GM19438 (cell line): ENCODE data around the gene FES.
"Not testable (repeated sequence)": the region's sequence is repeated elsewhere in the genome, so short reads cannot be mapped to it uniquely, and the experiment has no call there.

Experiments
- ATAC-seq: cut with Tn5 transposase; IDR thresholded peaks from one replicate; pipeline ENCODE4 v1.9.1; 2021; ENCODE audit warnings: low read depth; ENCODE audit not compliant: unreplicated experiment

The FES gene

GRCh38 chr15:90883976-90884718 lies at the start of gene FES:
FES (plus strand) TSS chr15:90884504; CDS start chr15:90885046, 542 bp downstream.
- ATAC-seq = no peak

- ATAC-seq = no peak
Observed at GRCh38 chr15:90834626-90835025, 49.7 kb upstream of the FES start.

- no peak for ATAC-seq
Observed at GRCh38 chr15:90836296-90836871, 47.9 kb upstream of the FES start.

DNA sequence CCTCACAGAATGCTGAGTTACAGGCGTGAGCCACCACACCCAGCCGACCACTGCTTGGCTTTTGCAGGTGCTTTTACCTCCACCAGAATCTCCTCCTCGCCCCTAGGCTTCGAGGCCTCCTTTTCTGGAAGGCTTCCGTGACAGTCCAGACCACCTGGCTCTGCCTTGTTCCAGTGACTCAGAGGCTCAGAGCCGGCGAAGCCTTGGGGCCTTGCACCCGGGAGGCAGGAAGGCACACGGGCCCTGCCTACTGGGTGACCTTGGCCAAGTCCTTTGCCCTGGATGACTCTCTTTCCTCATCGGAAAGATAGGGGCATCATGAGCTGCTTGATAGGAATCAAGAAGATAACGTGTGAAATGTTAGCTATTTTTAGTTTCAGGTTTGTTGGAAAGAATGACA lies 47.2 kb upstream of the FES start:
- ATAC-seq = no peak

DNA sequence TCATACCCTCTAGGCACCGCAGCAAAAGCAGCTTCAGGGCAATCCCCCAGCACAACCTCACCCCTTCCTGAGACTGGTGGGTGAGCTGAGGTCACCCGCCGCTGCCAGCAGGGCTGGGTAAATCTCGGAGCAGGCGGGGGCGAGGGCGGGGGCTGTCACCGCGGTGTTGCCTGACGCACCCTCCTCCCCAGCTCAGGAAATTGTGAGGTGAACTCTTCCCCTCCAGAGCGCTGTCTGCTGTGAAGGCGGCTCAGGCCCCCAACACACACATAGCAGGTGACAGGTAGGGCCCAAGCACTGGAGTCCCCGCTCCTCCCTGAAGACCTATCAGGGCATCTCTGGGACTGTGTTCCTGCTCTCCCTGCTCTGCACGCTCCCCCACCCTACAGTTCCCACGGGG lies 46.2 kb upstream of the FES start:
- no peak for ATAC-seq

GRCh38 chr15:90838544-90838943 lies 45.8 kb upstream of the FES start:
- ATAC-seq = no peak

- peak; percentile 88 for ATAC-seq
Observed at GRCh38 chr15:90839187-90840071, 44.9 kb upstream of the FES start.

GRCh38 chr15:90840157-90840855 lies 44.0 kb upstream of the FES start:
- no peak for ATAC-seq

- ATAC-seq = no peak
Observed at GRCh38 chr15:90840954-90841353, 43.4 kb upstream of the FES start.

GRCh38 chr15:90844696-90845095 lies 39.6 kb upstream of the FES start:
- no peak for ATAC-seq

DNA sequence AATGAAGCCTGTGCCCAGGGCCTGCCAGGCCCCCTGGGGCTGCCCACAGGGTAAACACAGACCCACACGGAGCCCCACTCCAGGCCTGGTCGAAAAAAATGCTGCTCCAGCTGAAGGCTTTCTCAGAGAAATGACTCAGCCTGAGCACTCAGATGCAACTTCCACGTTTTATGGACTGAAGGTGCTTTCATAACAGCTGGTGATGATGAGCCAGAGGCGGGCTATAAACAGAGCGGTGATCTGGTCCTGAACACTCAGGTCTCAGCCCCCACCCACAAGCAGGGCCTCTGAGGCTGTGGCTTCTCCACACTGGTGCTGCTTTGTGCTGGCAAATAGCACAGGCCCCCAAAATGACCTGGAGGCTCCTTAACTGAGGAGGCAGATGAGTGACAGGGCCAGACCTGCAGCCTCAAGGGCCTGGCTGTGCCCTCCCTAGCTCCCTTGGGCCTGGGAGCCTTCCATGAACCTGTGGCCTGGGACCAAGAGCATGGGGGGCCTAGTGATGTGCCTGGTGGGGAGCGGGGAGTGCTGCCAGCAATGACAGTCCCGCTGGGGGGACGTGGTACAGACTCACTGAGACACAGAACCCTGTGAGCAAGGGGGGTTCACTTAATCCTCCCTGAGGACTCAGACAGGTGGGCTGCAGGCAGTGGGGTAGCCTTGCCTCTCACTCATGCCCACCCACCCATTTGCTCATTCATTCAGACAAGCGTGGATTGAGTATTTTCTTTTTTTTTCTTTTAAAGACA lies 38.9 kb upstream of the FES start:
- ATAC-seq = no peak

- ATAC-seq = not testable (repeated sequence)
Observed at GRCh38 chr15:90849424-90849823, 34.9 kb upstream of the FES start.

GRCh38 chr15:90851114-90851513 lies 33.2 kb upstream of the FES start:
- ATAC-seq = no peak

- no peak for ATAC-seq
Observed at GRCh38 chr15:90851940-90852339, 32.4 kb upstream of the FES start.

DNA sequence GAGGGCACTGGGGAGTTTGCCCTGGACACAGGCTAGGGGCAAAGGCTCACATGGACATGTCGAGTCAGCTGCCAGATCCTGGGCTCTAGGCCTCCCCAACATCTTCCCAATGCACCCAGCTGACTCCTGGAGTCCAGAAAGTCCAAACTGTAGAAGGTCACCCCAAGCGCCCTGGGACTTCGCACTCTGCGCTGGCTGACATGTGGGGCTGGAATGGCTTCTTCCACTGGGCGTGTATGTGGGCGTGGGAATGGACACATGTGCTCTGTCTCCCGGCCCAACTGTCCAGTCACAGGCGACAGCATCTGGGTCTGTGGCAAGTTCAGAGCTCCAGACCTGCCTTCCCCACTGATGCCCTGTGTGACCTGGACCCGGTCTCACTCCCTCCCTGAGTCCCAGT lies 29.2 kb upstream of the FES start:
- no peak for ATAC-seq

DNA sequence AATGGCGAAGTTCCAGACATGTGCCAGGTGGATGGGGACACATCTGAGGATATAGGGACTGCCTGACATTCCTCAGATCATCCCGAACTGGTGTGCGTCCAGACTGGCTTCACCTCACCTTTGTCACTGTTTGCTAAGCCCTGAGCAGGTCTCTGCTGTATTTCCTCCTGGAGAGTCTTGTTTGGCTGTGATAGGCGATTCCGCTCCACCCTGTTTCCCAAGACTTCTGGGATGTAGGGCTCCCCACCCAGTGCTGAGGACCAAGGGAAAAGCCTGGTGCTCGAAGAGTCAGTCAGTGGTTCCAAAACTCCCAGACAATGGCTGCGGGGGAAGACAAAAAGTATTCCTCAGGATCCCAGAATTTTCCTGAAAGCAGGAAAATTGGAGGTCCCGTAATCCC lies 27.0 kb upstream of the FES start:
- no peak for ATAC-seq

DNA sequence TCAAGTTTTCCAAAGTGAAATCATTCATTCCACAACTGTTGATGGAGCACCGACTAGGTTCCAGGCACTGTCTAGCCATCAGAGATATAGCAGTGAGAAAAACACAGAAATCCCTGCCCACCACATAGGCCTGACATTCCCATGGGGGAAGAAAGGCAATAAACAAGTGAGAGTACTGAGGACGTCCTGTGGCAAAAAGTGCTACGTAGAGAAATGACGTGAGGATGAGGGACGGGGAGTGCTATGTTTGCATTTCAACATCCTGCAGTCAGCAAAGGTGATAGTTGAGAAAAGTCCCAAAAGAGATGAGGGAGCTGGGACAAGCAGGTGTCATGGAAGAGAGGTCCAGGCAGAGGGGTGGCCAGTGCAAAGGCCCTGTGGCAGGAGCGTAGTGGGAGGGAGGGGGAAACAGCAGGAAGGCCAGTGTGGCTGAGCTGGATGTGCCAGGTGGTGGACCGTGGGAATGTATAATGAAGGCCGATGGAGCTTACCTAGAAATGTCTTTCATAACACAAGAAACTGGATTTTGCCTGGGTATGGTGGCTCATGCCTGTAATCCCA lies 26.3 kb upstream of the FES start:
- no peak for ATAC-seq

DNA sequence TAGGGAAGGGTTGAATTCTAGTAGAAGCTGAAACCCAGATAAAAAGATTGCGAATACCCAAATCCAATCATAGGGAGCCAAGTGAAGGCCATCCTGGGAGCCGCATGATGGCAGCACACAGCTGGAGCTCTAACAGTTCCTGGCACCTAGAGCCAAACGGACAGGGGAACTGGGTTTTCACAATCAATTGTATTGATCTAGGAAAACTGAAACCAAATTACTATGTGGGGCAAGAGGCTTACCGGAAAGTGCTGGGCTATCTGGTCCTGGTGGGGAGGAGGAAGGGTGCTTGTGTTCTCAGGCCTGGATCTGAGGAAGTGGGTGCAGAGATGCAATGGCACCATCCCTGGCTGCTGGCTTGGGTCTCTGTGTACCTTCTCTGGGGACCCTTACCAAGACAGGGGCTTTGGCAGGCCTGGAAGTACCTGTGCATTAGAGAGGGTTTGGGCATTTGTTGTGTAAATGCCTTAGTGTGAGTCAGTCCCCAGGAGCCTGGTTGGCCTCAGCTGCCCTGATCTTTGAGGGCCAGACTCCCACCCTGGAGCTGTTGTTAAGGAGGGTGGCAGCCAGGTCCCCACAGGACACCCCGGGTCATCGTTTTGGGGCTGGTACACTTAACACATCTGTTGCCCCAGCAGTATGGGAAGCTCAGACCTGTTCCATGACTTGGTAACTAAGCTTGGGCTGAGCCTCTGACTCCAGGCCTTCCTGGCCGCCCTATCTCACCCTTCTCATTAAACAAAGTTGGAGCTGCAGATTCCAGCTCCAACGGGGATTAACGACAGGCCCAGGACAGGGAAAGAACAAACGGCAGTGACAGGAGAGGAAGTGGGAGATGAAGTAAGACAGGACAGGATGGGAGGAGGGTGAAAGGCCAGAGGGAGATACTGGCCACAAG lies 24.8 kb upstream of the FES start:
- ATAC-seq = no peak

DNA sequence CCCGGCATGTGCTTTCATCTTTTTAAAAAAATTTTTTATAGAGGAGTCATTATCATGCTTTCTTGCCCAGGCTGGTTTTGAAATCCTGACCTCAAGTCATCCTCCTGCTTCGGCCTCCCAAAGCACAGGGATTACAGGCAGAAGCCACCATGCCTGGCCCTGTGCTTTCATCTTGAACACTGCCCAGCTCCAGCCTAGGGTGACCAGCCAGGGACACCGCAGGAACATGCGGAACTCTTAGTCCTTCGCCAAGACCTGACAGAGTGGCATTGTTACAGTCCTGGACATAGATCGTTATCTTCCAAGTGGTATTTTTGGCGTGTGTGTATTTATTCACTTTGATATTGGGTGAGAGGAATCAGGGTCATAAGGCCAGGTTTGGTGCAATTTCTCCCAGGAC lies 23.9 kb upstream of the FES start:
- no peak for ATAC-seq
